NCI-H1930 (cell line): ENCODE measurements around the gene SDSL.

Source experiments
- DNase-seq, 2 experiments: peaks; one replicate each; lab custom pipeline; 2025; lab: John Stamatoyannopoulos, UW

Gene SDSL

DNA sequence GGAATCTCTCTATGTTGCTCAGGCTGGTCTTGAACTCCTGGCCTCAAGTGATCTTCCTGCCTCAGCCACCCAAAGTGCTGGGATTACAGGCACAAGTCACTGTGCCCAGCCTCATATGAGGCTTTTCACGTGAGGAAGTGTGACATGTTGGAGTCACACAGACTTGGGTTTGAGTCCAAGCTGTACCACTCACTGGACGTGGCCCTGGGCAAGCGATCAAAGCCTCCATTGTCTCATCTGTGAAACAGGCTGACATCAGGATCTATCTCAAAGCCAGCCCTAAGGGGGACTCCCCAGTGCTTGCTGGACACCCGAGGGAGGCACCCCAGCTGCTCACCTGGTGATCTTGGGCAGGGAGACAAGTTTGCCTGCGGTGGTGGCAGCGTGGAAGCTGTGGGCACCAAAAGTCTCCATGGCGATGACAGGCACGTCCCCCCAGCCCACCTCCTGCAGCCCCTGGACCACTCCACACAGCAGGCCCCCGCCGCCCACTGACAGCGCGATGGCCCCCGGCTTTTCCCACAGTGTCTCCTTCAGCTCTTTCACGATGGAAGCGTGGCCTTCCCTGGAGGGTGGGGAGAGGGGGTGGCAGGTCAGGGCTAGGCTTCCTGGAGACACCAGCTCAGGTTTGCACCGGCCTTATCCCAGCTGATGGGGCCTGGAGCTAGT is 25.2 kb upstream of the SDSL start:
- DNase-seq = no peak

DNA sequence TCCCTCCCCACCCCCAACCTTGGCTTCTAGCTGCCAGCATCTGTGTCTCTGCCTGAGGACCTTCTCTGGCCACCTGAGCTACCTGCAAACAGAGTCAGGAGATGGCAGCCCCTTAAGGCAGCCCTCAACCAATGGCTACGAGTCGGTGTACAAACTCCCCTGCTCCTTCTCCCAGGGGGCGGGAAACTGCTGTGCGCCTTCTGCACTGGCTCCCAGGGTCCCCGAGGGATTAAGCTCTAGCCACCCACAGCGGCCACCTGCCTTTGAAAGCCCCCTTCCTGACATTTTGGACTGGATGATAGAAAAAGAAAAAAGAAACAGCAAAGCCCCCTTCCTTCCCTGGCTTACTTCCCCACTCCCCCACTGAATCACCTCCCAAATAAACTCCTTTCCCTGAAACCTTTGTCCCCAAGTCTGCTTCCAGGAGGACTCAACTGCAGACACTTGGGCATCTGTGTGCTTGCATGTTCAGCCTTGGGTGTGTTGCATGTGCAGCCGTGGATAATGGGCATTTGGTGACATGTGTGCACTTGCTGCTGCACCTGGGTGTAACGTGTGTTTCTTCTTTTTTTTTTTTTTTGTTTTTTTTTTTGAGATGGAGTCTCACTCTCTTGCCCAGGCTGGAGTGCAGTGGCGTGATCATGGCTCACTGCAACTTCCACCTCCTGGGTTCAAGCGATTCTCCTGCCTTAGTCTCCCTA is 24.5 kb upstream of the SDSL start:
- no peak for DNase-seq

DNA sequence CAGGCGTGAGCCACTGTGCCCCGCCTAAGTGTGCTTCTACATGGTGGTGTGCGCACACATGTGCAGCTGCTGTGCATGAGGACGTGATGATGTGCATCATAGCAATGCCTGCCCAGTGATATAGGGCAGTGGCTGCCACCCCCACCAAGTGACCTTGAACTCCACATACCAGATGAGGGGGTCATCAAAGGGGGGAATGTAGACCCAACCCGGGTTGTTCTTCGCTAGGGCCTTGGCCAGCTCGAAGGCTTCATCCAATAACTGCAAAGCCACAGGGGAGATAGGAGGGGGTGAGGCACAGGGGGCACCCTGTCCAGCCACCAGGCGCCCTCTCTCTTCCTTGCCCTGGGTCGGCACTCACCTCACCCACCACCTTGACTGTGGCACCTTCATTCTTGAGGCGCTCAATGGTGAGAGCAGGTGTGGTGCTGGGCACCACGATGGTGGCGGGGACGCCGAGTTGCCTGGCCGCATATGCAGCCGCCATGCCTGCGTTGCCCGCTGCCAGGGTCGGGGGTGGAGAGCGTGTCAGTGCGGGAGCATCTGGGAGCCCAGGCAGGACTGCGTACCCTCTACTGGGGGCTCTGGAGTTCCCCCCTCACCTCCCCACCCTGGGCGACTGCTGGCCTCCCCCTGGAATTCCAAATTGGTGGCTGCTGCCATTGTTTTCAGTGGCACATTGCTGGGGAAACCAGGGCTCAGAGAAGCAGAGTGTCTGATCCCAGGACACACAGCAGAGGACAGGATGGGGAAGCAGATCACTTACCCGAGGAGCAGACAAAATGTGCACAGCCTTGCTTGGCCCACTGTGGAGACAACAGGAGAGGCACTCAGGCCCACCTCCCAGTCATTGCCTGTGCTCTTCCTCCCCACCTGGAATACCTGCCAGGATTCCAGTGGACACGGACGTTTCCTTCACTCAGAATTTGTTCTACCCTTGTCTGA is 23.6 kb upstream of the SDSL start:
- DNase-seq = no peak

DNA sequence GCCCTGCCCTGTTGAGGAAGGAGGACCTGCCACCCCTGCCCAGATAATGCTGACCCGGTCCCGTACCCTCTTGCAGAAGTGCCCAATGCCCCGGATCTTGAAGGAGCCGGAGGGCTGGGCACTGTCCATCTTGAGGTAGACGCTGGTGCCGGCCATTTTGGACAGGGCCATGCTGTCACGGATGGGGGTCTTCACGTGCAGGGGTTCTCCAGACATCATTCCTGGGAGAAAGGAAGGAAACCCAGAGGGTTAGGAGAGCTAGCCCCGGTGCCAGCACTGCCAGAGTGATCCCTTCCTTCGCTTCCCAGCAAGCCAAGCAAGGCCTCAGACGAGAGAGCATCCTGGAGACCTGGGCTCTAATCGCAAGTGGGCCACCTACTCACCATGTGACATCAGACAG is 22.7 kb upstream of the SDSL start:
- no peak for DNase-seq

DNA sequence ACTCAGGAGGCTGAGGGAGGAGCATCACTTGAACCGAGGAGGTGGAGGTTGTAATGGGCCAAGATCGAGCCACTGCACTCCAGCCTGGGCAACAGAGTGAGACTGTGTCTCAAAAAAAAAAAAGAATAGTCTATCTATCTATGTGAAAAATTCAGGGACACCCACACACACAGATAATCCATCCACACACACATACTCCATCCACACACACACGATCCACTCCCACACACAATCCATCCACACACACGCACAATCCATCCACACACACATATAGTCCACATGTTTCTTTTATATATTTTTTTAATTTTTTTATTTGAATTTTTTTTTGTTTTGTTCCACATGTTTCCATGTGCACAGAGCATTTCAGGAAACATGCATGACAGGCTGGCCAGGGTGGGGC is 21.8 kb upstream of the SDSL start:
- no peak for DNase-seq

DNA sequence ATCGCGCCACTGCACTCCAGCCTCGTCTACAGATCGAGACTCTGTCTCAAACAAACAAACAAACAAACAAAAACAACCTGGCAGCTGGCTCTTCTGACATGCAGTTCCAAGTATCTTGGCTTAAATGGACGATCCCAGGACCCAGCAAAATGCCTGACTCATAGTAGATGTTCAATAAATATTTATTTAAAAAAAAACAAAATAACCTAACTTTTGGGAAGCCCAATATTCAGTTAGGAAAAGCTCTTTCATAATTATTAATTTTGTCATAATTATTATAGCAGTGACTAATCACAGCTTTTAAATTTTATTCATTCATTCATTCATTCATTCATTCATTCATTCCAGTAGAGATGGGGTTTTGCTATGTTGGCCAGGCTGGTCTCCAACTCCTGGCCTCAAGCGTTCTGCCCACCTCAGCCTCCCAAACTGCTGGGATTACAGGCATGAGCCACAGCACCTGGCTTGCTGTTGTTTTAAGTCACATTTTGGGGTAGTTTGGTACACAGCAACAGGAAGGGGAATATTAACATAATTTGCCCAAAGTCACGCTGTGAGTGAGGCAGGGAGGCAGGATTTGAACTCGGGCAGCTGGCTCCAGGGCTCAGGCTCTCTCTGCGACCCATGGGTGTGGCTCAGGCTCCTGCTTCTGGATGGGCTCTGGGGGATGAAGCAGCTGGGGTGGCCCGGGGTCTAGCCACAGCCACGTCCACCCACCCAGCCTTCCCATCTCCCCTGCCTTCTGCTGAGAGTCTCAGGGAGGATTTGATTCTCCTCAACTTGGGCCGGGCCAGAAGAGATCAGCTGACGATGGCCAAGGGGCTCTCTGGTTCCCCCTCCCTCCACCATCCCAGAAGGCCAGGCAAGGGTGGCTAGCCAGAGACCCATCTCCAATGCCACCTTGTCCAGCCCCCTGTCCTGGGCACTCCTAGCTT is 20.8 kb upstream of the SDSL start:
- DNase-seq = no peak

DNA sequence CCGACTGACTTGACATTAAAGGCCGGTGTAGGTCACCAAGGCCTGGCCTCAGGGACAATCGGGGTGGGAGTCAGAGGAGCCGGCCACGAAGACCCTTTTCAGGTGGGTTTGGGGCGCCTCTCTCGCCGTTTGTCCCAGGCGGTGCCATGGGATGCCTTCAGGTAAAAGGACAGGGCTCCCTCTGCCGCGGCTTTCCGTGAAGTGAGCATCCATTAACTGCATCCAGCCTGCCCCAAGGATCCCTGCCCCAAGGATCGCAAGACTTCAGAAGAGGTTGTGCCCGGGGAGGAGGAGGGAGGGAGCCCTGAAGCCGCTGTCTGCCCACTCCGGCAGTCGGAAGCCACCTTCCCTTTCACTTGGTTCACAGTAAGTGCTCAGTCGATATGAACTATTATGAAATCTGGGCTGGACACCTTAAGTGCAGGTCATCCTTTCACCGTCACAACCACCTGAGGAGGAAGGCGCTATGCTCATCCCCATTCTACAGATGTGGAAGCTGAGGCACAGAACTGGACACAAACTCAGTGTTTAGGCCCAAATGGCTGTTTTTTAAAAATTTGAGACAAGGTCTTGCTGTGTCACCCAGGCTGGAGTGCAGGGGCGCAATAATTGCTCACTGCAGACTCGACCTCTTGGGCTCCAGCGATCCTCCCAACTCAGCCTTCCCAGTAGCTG is 19.5 kb upstream of the SDSL start:
- DNase-seq = no peak

DNA sequence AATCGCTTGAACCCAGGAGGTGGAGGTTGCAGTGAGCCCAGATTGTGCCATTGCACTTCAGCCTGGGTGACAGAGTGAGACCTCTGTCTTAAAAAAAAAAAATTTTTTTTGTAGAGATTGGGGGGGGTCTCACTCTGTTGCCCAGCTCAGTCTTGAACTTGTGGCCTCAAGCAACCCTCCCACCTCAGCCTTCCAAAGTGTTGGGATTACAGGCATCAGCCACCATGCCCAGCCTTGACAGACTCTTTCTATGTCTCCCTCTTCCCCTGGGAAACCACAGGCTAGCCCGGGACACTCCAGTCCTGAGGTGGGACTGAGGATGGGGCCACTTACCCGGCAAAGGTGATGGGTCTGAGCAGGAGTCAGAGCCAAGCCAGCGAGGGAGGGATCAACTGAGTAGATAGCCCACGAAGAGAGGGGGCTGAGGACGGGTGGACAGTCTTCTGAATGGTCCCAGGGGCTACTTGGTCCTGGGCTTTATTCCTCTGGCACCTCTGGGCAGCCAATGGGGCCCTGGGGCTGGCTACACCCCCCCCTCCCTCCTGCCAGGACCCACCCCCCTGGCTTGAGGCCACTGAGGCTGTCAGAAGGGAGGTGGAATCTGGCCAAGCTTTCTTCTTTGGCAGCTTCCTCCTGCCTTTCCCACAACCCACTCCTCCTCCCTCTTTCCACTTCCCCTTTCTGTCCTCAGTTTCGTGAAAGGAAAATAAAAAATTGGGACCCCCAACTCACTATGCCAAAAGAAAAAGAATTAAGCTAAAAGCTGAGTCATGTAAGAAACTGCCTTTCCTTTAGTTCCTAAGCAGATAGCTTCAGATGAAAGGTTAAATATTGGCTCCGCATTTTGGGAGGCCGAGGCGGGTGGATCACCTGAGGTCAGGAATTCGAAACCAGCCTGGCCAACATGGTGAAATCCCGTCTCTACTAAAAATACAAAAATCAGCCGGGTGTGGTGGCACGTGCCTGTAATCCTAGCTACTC is 18.5 kb upstream of the SDSL start, which contains the start of gene SDS:
Gene SDS (minus strand): TSS at position 453 of the 981 bp plus-strand sequence. CDS start 4,179 bp downstream, outside the sequence.
- DNase-seq = no peak

DNA sequence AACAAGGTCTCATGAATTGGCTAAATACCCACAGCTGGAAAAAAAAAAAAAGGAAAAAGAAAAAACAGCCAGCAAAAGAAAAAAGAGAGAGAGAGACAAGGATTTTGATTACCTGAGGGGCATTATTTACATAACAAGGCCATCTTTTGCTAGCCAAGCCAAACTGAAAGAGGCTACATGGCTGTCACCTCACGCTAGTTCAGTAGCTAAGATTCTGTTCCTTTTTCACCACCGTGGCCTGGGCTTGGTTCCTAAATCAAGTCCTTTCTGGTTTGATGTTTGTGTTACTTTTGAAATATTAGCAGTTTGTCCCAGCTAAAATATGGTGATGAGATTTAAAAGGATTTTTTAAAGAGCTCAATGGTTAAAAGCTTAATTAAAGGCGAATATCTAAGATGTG is 16.5 kb upstream of the SDSL start:
- DNase-seq = no peak

DNA sequence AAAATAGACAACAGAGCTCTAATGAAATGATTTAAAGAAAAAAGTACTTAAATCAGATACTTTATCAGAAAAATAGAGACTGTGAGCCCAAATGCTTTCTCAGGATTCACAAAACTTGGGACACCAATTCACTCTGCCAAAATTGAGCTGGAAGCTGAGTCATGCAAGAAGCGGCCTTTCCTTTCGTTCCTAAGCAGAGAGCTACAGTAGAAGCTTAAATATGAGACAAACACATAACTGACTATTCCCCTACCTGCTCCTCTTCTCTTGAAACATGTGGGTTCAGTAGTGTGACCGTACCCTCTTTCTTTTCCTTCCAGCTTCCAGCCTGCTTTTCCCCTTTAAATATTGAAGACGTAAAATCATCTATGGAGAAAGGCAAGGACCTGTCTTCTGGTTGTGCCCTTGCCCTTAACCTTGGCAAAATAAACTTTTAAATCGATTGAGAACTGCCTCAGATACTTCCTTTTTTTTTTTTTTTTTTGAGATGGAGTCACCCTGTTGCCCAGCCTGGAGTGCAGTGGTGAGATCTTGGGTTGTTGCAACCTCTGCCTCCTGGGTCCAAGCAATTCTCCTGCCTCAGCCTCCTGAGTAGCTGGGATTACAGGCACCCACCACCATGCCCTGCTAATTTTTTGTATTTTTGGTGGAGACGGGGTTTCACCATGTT is 14.1 kb upstream of the SDSL start:
- no peak for DNase-seq

DNA sequence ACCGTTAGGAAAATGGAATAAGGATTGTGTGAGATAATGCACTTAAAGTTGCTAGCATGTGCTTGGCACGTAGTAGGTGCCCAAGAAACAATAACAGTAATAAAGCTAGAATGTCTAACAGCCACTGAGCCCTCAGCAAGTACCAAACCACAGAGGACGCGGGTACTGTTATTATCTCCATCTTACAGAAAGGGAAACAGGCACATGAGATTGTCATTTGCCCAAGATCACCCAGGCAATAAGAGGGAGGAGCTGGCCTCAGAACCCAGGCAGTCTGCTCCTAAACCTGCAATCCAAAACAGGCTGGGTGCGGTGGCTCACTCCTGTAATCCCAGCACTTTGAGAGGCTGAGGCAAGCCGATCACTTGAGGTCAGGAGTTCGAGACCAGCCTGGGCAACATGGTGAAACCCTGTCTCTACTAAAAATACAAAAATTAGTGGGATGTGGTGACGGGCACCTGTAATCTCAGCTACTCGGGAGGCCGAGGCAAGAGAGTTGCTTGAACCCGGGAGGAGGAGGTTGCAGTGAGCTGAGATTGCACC is 13.4 kb upstream of the SDSL start:
- DNase-seq = no peak

DNA sequence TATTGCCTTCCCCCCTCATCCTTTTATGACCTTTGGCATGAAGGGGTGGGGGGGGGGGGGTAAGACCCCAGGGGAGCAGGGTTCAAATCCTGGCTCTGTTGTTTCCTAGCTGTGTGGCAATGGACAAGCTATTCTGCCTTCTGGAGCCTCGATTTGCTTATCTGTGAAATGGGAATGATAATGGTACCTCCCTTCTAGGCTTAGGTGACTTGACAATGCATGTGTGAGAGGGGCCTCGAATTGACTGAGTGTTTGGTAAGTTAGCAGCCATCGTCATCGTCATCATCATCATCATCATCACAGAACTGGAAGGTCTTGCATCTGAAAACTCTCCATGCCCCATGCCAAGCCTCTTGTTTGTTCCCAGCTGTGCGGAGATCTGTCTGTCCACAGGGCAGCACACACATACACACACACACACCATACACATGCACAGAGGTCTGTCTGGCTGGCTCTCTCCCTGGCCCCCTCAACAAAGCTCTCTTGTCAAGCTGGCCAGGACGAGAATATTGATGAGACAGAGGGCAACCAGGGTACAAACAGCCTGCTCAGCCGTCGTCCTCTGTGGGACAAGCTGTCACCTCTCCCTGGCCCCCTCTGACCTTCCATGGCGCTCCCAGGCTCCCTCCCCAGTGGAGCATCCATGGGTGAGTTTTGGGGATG is 12.6 kb upstream of the SDSL start:
- DNase-seq = no peak

DNA sequence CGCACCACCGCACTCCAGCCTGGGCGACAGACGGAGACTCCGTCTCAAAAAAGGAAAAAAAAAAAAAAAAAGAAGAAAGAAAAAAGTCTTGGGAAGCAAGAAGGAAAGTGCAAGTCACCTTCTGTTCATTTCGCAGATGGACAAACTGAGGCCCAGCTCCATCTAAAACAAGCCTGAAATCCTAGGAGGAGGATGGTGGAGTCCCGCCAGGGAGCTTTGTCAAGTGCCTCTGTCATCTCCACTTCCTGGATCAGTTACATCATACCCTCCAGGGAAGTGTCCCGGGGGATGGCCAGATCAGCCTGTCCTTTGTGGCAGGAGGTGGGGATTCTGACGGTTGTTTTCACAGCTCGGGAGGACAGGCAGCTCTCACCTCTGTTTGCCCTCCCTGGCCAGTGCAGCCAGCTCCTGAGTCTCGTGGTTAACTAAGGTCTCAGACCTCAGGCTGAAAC is 8.7 kb upstream of the SDSL start:
- no peak for DNase-seq

DNA sequence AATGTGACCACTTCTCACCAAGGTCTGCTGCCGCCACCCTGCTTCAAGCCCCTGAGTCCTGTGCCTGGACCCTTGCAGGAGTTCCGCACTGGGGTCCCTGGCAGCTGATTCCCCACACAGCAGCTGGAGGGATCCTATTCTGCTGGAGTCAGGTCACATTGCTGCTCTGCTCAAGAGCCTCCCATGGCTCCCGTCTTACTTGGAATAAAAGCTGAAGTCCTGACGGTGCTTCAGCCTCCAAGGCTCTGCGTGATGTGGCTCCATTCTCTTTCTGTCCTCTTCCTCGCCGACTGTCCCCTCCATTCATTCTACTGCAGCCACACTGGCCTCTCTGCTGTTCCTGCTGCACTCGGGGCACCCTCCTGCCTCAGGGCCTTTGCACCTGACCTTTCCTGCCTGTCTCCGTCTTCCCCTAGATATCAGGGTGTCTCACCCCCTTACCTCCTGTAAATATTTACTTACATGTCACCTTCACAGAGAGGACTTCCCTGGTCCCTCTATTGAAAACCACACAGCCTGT is 7.6 kb upstream of the SDSL start:
- no peak for DNase-seq

DNA sequence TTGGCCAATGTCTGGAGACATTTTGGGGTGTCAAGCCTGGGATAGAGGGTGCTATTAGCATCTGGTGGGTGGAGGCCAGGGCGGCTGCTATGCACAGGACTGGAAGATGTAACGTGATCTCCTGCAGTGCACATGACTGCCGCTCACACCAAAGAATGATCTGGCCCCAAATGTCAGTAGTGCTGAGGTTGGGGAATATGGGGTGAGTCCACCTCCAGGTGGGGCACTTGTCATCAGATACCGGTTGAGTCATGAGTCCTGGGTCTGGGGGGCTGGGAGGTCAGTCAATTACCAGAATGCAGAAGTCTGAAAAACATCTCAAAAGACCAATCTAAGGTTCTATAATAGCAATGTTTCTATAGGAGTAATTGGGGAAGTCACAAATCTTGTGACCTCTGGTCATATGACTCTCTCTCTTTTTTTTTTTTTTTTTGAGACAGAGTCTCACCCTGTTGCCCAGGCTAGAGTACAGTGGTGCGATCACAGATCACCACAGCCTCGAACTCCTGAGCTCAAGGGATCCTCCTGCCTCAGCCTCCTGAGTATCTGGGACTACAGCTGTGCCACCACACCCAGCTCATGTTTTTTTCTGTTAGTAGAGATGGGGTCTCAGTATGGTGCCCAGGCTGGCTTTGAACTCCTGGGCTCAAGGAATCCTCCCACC is 6.0 kb upstream of the SDSL start:
- no peak for DNase-seq

DNA sequence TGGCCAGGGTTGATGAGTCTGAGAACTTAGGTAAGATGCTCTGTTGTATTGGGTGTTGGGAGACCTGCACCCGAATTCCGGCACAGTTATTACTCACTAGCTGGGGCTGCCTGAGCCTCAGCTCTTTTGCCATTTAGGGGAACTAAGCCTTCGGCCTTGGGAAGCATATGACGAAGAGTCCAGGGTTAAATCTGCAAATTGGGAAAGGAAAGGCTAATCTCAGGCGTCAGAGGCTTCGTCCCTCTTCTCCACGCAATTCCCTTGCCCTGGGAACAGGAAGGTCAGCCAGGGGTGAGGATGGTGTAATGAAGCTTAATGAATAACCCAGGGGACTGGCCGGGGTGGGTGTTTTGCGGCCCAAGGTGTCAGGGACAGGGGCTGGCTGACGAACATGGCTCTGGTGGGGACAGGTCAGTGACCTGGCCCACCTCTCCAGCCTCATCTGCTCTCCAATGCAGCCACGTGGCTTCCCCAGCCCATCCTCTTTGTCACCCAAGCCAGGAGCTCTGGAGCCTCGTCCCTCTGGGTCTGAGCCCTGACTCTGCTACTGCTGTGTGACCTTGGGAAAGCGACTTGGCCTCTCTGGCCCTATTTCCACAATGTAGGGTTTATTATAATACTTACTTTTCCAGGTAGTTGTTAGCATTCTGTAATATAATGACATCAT is 3.8 kb upstream of the SDSL start:
- DNase-seq = no peak
